RWPE2 (cell line): ENCODE data around the gene MRPL42.
A peak's percentile ranks its signal among the peaks of the same experiment; 100 is the strongest.

Source experiments
- ATAC-seq: fragments of 200-7000 bp; cut with Tn5 transposase; 3 replicates; pipeline ENCODE4 v1.9.1; 2021; ENCODE audit warnings: low read depth
- DNase-seq: peaks from one replicate; pipeline ENCODE4 v3.0.0-alpha.2; 2020; ENCODE audit warnings: low spot score
- H3K27ac ChIP-seq: fragments of 450-650 bp; 2 replicates; pipeline ENCODE4 v1.5.1; 2017; ENCODE audit warnings: mild to moderate bottlenecking; ENCODE audit not compliant: poor library complexity, severe bottlenecking
- H3K27me3 ChIP-seq: fragments of 250-450 bp; sonication (Bioruptor Pico); 2 replicates; pipeline ENCODE4 v1.5.1; 2021; ENCODE audit warnings: mild to moderate bottlenecking, moderate library complexity; ENCODE audit not compliant: insufficient read depth, poor library complexity, severe bottlenecking
- H3K36me3 ChIP-seq: fragments of 250-450 bp; sonication (Bioruptor Pico); 2 replicates; pipeline ENCODE4 v1.5.1; 2020; ENCODE audit warnings: low read depth, mild to moderate bottlenecking, moderate library complexity
- H3K4me1 ChIP-seq: fragments of 250-450 bp; sonication (Bioruptor Pico); 2 replicates; pipeline ENCODE4 v1.5.1; 2021; ENCODE audit warnings: mild to moderate bottlenecking, moderate library complexity; ENCODE audit not compliant: insufficient read depth, poor library complexity, severe bottlenecking
- H3K4me3 ChIP-seq: fragments of 250-450 bp; sonication (Bioruptor Pico); 2 replicates; pipeline ENCODE4 v1.5.1; 2021; ENCODE audit warnings: mild to moderate bottlenecking, moderate library complexity; ENCODE audit not compliant: severe bottlenecking
- H3K9me3 ChIP-seq: fragments of 250-450 bp; sonication (Bioruptor Pico); 2 replicates; pipeline ENCODE4 v1.5.1; 2021; ENCODE audit warnings: mild to moderate bottlenecking, moderate library complexity; ENCODE audit not compliant: severe bottlenecking
- TF ChIP-seq, protein P1 (sequence below): fragments of 450-650 bp; IDR thresholded peaks from one replicate; pipeline ENCODE4 v1.5.1; 2017; ENCODE audit warnings: mild to moderate bottlenecking, moderate library complexity; ENCODE audit not compliant: poor library complexity, severe bottlenecking

Gene MRPL42

DNA sequence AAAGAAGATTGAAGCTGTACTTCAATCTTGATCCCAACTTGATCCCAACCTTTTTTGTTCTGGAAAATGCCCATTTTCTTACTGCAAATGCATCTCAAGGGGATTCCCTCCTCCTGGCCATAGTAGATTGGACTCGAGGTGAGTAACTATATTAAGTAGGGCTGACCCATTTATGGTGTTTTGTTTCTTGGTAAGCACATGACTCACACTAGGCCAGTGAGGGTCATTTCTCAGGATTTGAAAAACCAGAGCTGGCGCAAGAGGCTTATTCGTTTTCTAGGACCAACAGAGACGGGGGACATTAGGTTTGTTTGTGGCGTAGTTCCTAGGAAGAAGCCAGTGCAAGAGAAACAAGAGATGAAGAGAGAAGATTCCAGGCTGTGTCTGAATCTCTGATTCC, 51.4 kb downstream of the MRPL42 start:
- peak; percentile 50; the same call in 1 of the 3 replicates for ATAC-seq
- H3K4me1 ChIP-seq = no peaks in the 10 kb centered on the region
- no peaks in the 10 kb centered on the region for H3K36me3 ChIP-seq
- DNase-seq = no peak
- no peaks in the 10 kb centered on the region for H3K27me3 ChIP-seq
- TF ChIP-seq, protein P1, sequence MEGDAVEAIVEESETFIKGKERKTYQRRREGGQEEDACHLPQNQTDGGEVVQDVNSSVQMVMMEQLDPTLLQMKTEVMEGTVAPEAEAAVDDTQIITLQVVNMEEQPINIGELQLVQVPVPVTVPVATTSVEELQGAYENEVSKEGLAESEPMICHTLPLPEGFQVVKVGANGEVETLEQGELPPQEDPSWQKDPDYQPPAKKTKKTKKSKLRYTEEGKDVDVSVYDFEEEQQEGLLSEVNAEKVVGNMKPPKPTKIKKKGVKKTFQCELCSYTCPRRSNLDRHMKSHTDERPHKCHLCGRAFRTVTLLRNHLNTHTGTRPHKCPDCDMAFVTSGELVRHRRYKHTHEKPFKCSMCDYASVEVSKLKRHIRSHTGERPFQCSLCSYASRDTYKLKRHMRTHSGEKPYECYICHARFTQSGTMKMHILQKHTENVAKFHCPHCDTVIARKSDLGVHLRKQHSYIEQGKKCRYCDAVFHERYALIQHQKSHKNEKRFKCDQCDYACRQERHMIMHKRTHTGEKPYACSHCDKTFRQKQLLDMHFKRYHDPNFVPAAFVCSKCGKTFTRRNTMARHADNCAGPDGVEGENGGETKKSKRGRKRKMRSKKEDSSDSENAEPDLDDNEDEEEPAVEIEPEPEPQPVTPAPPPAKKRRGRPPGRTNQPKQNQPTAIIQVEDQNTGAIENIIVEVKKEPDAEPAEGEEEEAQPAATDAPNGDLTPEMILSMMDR = no peak
- H3K4me3 ChIP-seq = no peak overlapping the region
- no peaks in the 10 kb centered on the region for H3K9me3 ChIP-seq
- H3K27ac ChIP-seq = no peak overlapping the region

DNA sequence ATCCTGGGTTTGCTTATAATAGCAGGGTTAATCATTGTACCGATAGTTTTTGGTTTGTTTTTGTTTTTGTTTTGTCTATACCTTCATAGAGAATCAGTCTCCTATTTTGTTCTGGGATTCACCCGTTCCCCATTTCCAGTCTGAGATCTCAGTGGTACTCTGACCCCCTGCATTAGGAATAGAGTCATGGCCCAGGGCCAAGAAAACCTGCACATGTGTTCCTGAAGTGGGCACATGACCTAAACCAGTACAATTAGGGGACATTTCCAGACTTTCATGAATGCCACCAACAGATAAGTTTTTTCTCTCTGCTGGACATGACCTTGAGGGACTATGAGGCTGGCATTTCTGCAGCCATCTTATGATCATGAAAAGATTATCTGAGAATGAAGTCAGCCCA, 52.5 kb downstream of the MRPL42 start:
- ATAC-seq (no peak), DNase-seq (no peak)
- TF ChIP-seq, protein P1 = no peak

DNA sequence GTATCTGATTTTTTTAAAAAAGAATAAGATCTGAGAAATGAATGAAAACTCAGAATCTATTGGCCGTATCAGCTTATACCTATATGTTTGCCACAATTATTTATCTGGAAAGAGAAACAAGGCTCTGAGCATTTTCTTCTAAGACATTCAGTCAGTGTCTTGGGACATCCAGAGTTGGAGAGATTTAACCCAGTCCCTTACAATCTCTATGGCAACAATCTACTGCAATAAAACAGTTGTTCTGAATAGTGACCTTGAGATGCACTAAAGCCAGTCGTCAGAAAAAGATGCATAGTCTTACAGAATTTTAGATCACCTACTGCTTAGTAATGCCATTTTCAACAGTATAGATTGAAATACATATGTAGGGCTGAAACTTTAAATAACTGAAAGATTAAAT, 53.1 kb downstream of the MRPL42 start:
- Histone ChIP-seq H3K4me1 (no peaks in the 10 kb centered on the region), H3K27me3 (no peaks in the 10 kb centered on the region), H3K4me3 (no peak overlapping the region), H3K36me3 (no peaks in the 10 kb centered on the region), H3K9me3 (no peaks in the 10 kb centered on the region), H3K27ac (no peak overlapping the region)
- no peak for ATAC-seq
- TF ChIP-seq, protein P1 = no peak
- no peak for DNase-seq

More for the DNA sequence above, 52.5 kb downstream of the MRPL42 start:
- no peaks in the 10 kb centered on the region for H3K4me1 ChIP-seq
- no peaks in the 10 kb centered on the region for H3K36me3 ChIP-seq
- no peak overlapping the region for H3K4me3 ChIP-seq
- H3K27ac ChIP-seq = no peak overlapping the region
- no peaks in the 10 kb centered on the region for H3K9me3 ChIP-seq
- H3K27me3 ChIP-seq = no peaks in the 10 kb centered on the region

DNA sequence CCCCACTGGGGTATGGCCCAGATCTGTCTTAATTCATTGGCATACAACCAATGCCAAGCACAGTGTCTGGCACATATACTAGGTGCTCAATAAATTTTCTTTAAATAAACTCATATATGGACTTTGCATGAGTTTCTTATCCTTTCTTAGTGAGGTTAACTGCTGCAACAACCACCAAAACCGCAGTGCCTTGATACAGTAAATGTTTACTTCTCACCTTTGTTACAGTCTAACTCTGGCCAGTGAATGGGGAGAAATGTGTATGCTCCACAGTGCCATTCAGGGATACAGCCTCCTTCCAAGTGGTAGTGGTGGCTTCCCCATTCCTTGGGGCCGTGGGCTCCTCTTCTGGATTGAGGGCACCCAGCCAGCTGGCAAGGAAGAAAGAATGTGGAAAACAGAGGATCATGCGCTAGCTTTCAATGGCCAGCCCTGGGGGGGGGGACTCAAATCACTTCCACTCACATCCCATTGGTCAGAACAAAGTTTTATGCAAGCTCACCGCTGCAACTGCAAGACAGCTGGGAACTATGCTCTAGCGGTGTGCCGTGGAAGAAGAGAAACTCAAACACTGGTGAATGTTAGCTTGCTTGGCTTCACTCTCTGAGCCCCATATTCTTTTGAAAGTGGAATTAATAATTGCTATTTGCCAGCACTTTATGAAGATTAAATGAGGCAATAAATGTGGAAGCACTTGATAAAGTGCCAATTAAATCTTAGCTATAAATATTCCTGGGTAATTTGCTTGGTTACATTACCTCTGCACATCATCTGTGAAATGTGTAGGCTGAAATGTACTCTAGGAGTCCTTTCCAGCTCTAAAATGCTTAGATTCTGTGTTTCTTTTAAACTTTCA, 54.1 kb downstream of the MRPL42 start:
- no peaks in the 10 kb centered on the region for H3K9me3 ChIP-seq
- no peak for DNase-seq
- no peak overlapping the region for H3K27ac ChIP-seq
- no peak for ATAC-seq
- TF ChIP-seq, protein P1 = no peak
- H3K4me1 ChIP-seq = peaks cover 3% of the 10 kb centered on the region
- no peaks in the 10 kb centered on the region for H3K36me3 ChIP-seq
- H3K27me3 ChIP-seq = no peaks in the 10 kb centered on the region
- no peak overlapping the region for H3K4me3 ChIP-seq
